Kidney (tissue), 14 donors: Measurements from ENCODE around the gene SNX19. TPM values are rescaled to one million over a fixed set of nuclear protein-coding genes. Genes with fewer than 3 reads are reported as not detected.
A peak's percentile ranks its signal among the peaks of the same experiment; 100 is the strongest.

Experiments used
- DNase-seq, 5 donors: peaks; one replicate each; pipeline ENCODE4 v3.0.0-alpha.2; 2013 to 2020
- FAIRE-seq: peaks from 2 replicates; lab custom pipeline; 2012; peaks lifted over from hg19 to GRCh38; lab: Jason Lieb, UNC
- H3K27ac ChIP-seq, 2 donors: one replicate each; pipeline ENCODE4 v1.7.0; 2013; ENCODE audit warnings: low read depth in 2 of 2, low read length in 2 of 2, inconsistent platforms in 1 of 2
- H3K27me3 ChIP-seq: one replicate; pipeline ENCODE4 v1.7.1; 2013; ENCODE audit warnings: low read length, inconsistent platforms; ENCODE audit not compliant: control insufficient read depth, insufficient read depth
- H3K36me3 ChIP-seq, 3 donors: one replicate each; pipeline versions ENCODE4 v1.7.0 to v1.7.1; 2013; ENCODE audit warnings: low read length in 3 of 3, control low read depth in 1 of 3, inconsistent platforms in 1 of 3; ENCODE audit not compliant: insufficient read depth in 3 of 3, control insufficient read depth in 2 of 3
- H3K4me1 ChIP-seq, 3 donors: one replicate each; pipeline versions ENCODE4 v1.7.0 to v1.7.1; 2013; ENCODE audit warnings: low read length in 3 of 3, inconsistent platforms in 1 of 3, low read depth in 1 of 3; ENCODE audit not compliant: control insufficient read depth in 2 of 3, insufficient read depth in 2 of 3
- H3K4me3 ChIP-seq, 3 donors: one replicate each; pipeline versions ENCODE4 v1.7.0 to v1.8.1; 2013; ENCODE audit warnings: low read length in 3 of 3, control low read depth in 1 of 3, inconsistent platforms in 1 of 3
- H3K9ac ChIP-seq, 3 donors: one replicate each; pipeline versions ENCODE4 v1.7.0 to v1.7.1; 2013; ENCODE audit warnings: low read length in 3 of 3, control low read depth in 1 of 3, inconsistent platforms in 1 of 3
- H3K9me3 ChIP-seq, 3 donors: one replicate each; pipeline versions ENCODE4 v1.7.0 to v1.7.1; 2013; ENCODE audit warnings: low read length in 3 of 3, control low read depth in 1 of 3, inconsistent platforms in 1 of 3; ENCODE audit not compliant: control insufficient read depth in 2 of 3, insufficient read depth in 1 of 3
- CTCF ChIP-seq: IDR thresholded peaks from 3 replicates; pipeline ENCODE4 v1.5.1; 2012; ENCODE audit warnings: mild to moderate bottlenecking, moderate library complexity, borderline replicate concordance; ENCODE audit not compliant: insufficient read depth; ENCODE audit errors: extremely low read depth
- intact Hi-C: fragments of 100-400 bp; cut with DNase I; formaldehyde crosslinking; loops from one replicate; pipeline ENCODE4 v1.11.1; 2022
- polyA plus RNA-seq: library from polyadenylated mRNA; stranded (reverse); fragments of 350-450 nt; fragmentation: Illumina TruSeq; extraction: RNeasy Lipid Tissue Mini Kit (QIAGEN cat#74804); gene quantifications from one replicate; pipeline ENCODE4 v1.2.3, GENCODE V29; 2014; ENCODE audit warnings: low read depth, low replicate concordance; ENCODE audit not compliant: insufficient read depth
- total RNA-seq: library from RNA; stranded (reverse); fragmentation: NEBNext Ultra II Directional; extraction: Animal tissue kit (Norgen Biotek cat#: 25700); gene quantifications from one replicate; pipeline ENCODE4 v1.2.1, GENCODE V29; 2021
- donor health status: control.
- donor health status: control.
- donor health status: control.
- donor health status: control.
- donor health status: control.
- donor health status: DM: yes; HTN: yes; CAD: no.
- donor health status: Normal renal cell carcinoma (clear cell type).

The SNX19 gene
- total and polyA plus RNA-seq, 2 donors from 2014 or later: 16.9 to 67.5 TPM

DNA sequence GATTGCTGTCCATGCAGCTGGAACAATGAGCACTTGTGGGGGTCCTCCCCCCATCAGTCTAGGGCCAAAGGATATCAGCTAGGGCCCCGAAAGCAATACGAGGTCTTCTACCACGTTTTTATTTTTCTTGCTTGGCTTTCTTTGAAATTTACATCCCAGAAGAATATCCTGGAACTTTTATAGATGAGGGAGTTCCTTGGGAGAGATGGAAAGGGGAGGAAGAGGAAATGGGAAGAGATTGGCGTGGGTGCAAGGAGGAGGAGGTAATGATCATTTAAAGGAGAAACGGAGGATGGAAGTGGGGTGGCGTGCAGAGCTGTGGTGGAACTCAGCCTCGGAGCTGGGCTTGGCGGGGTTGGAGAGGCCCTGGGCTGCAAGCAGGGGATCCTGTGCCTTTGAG, 90.3 kb downstream of the SNX19 start:
- FAIRE-seq (no peak), DNase-seq (peak in 1 of 5 donors; percentile 32)
- Histone ChIP-seq H3K4me1 (peaks cover 2 to 22% (median 19%) of the 10 kb centered on the region in 3 donors), H3K27me3 (no peaks in the 10 kb centered on the region), H3K4me3 (no peak overlapping the region), H3K9ac (no peak overlapping the region), H3K36me3 (no peaks in the 10 kb centered on the region), H3K27ac (no peak overlapping the region), H3K9me3 (no peaks in the 10 kb centered on the region)
- intact Hi-C loops: no loop called here
- TF ChIP-seq CTCF: no peak

- H3K36me3 ChIP-seq: no peaks in the 10 kb centered on the region
- H3K4me1 ChIP-seq: peaks cover 2 to 22% (median 19%) of the 10 kb centered on the region in 3 donors
- TF ChIP-seq CTCF: no peak
- no peak overlapping the region for H3K27ac ChIP-seq
- DNase-seq (peak in 1 of 5 donors; percentile 52), FAIRE-seq (no peak)
- H3K27me3 ChIP-seq: no peaks in the 10 kb centered on the region
- no peak overlapping the region for H3K4me3 ChIP-seq
- H3K9me3 ChIP-seq: no peaks in the 10 kb centered on the region
- intact Hi-C loops: no loop called here
- H3K9ac ChIP-seq: no peak overlapping the region
These were observed 90.7 kb downstream of the SNX19 start for GRCh38 chr11:130825561-130825960.
